ENCODE measurements around the gene ATXN3L.
"Not testable (repeated sequence)": the region's sequence is repeated elsewhere in the genome, so short reads cannot be mapped to it uniquely, and the experiment has no call there.

Gene ATXN3L

DNA sequence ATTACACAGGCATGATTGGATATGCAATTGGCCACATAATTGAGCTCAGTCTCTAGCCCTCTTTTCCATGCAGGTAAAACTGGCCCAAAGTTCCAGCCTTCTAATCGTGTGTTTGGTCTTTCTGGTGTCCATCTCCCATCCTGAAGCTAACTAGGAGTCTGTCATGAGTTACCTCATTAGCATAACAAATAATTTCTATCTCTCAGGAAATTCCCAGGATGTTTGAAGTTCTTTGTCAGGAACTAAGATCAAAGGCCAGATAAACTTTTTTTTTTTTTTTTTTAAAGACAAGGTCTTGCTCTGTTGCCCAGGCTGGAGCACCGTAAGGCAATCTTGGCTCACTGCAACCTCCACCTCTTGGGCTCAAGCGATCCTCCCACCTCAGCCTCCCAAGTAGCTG is 15.8 kb downstream of the ATXN3L start:
- DNase-seq: no peak

DNA sequence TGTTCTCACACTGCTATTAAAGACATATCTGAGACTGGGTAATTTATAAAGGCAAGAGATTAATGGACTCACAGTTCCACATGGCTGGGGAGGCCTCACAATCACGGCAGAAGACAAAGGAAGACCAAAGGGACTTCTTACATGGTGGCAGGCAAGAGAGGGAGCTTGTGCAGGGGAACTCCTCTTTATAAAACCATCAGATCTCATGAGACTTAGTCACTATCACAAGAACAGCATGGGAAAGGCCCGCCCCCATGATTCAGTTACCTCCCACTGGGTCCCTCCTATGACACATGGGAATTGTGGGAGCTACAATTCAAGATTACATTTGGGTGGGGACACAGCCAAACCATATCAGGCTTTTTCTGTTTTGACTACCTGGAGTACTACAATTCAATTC is 16.6 kb downstream of the ATXN3L start:
- not testable (repeated sequence) for DNase-seq

DNA sequence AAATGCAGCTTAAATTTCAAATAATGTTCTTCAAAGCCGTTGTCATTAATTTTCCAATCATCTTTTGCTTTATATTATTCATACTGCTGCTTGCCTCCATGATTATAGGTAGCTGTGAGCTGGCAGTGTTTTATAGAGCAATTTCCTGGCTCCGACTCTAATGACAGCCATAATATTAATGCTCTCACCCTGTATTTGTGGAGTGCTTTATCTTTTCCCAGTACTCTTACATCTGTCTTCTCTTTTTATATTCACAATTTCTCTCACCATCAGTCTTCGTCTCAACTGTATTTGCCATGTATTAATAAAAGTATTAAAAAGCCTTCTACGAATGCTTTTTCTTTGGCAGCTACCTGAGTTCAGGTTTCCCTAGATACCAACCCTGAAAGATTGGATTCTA is 21.0 kb downstream of the ATXN3L start:
- no peak for DNase-seq

DNA sequence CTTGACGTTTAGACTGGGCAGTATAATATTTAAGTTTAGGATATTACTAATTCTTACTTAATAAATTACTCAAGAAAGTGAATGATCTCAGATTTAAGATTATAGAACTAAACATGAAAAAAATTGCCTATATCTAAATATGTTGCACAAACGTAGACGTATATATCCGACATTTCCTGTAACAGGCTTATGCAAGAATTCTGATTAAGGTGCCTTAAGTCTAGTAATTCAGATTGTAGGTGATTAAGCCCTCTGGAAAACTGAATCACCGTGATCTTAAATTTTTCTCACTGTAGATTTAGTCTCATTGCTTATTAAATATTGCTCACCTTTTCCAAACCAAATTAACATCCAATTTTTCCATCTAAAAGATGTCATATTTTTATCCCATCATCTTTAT is 24.0 kb downstream of the ATXN3L start:
- no peak for DNase-seq

DNA sequence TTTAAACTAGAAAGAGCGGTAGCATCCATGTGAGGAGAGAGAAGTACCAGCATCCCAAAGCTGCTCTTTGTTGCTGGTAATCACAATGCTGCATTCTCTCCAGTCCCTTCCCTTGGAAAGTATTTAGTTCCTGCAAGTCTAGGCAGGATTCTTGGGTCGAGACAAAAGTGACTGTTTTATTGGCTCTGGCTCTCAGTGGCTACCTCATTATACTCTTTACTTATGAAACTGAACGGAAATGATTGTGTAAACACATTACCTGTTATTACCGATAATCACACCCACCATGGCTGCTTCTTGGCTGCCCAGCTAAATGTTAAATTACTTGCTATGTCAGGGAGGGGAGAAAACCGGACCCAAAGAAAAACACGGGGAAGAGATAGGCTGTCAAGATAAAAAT is 26.2 kb downstream of the ATXN3L start:
- no peak for DNase-seq

DNA sequence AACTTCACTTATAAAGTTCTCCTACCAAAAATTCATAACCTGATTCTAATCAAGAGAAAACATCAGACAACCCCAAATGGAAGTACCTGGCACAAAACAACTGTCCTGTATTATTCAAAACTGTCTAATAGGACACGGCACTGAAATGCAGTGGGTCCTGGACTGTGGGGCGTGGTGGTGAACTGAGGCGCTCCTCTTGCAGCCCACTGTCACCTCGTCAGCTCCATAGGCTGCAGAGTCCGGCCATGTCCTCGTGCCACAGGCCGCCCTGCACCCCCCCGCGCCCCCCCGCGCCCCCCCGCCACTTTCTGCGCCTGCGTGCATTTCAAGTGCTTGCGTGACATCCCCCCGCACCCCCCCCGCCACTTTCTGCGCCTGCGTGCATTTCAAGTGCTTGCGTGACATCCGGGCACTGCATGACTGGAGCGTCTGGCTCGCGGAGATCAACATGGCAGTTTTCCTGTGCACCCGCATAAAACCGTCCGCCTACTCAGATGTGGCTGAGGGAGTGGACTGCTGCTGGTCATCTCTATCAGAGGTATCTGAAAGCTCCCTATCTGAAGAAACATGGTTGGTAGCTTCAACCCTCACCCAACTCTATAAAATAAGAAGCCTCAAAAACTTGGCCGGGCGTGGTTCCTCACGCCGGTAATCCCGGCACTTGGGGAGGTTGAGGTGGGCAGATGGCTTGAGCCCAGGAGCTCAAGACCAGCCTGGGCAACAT is 28.8 kb downstream of the ATXN3L start:
- DNase-seq: no peak

DNA sequence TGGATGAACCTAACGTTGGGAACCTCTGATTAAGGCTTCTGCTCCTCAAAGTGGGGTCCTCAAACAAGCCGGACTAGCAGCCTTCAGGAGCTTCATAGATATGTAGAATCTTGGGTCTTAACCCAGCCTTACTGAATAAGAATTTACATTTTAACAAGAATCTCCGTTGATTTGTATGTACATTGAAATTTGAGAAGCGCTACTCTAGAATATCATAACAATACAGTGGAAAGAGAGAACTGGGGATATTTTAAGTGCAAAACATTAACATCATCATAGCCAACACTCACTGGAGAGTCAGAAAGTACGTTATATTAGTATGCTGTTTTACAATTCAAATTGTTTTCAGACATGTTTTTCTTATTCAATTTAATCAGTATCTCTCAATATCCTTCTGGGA is 31.2 kb downstream of the ATXN3L start:
- DNase-seq: no peak

DNA sequence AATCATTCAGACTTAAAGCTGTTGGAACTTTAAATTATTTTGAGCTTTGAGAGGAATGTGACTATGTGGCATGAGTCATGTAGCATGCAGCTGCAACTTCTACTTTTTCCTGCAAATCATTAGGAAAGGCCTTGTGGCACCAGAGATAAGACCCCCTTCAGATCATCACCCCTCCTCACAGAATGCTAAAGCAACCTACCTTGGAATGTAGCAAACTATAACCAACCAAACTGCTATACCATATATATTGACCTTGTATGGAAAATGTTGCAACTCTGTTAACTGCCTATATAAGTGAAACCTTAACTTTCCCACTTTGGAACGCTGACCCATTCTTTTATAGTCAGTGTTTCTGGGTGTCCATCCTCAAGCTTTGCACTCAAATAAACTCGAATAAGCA is 32.0 kb downstream of the ATXN3L start:
- DNase-seq: no peak

DNA sequence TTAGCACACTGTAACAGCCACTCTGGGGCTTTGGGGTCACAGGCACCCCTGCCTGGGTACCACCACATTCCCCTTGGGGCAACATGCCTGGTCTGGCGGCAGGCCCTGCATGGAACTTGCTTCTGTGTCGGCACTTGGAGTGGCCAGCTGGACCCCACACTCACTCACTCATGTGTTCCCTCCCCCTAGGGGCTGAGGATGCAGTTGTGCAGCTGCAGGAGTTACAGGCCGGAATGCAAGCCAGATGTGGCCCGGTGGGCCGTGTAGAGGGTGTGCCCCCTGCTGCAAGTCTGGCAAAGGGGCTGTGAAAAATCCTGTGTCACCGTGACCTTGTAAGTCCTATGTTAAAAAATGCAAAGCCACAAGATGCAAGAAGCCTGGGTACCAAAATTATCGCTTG is 34.2 kb downstream of the ATXN3L start:
- DNase-seq: no peak

DNA sequence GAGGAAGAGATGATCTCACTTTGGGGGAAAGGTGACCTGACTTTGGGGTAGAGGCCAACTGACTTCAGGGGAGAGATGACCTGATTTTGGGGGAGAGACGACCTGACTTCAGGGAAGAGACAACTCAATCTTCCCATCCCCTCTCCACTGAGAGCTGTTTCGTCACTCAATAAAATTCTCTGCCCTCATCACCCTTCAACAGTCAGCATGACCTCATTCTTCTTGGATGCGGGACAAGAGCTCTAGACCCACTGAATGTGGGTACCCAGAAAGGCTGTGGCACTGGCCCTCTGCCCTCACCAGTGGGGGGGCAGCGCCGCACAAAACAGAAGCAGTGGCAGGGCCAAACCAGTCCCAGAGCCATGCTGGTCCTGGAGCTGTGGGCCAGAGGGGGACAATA is 34.6 kb downstream of the ATXN3L start:
- no peak for DNase-seq

DNA sequence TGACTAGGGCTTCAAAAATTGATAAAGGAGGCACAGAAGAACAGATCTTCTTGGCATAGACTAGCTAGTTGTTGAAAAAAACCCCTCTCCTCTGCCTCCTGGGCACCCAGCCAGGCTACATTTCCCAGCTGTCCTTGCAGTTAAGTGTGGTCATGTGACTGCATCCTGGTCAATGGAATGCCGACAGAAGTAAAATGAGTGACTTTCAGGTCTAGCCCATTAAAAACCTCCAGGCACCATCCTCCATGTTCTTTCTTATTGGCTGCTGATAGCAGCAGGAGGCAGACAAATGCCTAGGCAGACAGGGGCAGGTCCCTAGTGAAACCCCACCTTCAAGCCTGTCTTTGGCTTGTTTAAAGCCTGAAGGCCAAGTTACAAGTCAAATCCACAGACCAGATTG is 35.3 kb downstream of the ATXN3L start:
- no peak for DNase-seq

DNA sequence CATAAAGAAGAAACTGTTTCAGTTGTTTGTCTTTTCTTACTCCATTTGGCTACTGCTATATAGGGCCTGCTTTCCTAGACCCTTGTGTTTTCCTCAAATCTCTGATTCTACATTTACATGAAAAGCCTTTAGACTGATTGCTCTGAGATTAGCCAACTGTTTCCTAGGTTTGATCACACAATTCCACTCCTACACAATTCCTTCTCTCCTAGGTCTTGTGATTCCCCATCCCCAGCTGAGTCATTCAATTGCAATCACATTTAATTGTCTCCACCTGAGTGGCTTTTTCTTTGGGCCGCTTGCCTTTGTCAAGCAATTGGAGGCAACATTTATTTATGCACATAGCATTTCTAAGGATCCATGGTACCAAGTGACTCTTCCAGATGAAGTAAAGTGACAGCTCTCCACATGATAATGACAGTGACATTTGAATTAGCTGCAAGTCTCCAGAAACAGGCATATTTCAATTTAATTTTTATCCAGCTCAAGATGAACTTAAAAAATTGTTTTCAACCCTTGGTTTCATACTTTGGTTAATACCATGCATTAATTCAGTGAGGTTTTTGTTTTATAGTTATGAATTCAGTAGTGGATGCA is 35.8 kb downstream of the ATXN3L start:
- no peak for DNase-seq

DNA sequence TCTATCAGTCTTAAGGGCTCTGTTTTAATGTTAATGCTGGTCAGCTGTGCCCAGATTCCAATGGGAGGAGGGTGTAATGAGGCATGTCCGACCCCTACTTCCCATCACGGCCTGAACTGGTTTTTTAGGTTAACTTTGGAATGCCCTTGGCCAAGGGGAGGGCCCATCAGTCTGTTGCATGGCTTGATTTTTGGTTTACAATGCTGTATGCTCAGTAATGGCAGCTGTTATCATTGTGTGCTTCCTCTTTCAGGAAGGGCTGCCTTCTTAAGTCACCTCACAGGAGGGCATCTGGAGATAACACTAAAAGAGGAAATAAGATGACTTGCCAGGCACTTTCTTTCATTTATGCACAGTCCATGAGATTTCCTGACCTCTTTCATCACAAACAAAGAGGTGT is 36.3 kb downstream of the ATXN3L start:
- no peak for DNase-seq

DNA sequence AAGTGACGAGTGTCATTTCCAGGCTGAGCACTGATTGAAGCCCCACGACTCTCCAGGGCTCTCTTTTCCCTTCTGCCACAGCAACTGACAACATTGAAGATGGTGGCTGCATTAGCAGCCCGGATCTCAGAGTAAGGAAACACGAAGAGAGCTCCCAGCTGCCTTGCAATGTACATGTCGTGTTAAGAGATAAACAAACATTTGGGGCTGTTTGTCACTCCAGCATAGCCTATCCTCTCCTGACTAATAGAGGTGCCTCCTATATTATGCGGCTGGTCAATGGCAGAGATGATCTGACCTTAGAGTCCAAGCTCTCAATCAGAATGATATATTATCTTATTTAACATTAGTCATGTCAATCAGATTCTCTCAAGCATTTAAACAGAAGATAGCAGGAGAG is 38.6 kb downstream of the ATXN3L start:
- DNase-seq: no peak

DNA sequence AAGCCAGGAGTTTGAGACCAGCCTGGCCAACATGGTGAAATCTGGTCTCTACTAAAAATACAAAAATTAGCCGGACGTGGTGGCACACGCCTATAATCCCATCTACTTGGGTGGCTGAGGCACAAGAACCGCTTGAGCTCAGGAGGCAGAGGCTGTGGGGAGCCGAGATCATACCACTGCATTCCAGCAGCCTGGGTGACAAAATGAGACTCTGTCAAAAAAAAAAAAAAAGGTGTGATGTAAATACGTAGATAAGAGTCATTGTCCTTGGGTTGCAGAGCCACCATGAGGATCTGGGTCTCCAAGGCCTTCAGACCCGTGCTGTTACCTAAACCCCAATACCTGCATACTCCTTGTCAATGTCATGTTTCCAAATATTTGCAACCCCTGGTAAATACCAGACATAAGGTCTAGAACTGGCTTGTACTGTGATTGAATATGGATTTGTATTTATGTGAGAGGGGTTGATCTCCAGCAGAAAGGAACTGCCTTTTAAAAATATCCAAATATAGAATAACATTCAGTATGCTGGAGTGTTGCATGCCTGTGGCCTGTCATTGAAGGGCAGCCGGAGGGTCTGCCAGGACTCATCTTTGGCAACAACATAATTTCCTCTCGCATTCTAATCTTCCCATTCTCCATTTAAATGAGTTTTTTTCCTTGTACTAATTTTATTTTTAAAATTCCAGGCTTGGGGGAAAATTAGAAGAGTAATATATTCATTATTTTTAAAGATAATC is 40.4 kb downstream of the ATXN3L start:
- DNase-seq: no peak

DNA sequence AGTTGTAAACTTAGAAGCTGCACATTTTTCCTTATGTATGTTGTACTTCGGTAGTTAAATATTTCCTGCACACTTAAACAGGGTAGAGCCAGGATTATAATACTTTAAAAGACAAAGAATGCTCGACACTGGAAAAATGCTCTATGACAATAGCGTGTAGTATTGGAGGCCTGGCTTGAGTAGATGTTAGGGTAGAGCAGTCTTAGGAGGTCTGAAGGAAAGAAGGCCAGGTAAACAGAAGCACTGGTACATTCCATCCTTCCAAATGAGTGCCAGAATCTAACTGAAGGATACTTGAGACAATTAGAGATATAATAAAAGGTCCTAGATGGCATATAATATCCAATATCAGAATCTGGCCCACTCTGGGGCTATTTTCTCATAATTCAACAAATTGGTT is 42.3 kb downstream of the ATXN3L start:
- no peak for DNase-seq

DNA sequence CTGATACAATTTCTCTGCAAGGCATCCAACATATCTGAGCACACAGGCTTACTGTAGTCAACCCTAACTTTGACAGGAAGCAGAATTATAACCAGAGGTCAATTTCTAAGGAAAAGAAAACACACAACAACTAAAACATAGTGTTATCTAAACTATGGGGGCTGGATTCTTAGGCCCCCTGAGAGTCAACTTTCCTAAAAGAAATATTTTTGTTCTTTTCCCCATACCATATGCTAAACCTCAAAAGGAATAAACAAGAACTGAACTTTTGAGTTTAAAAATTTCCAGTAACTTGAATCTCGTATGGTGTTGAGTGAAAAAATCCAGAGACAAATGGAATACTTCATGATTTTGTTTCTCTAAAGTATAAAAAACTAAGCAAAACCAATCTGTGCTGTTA is 42.9 kb downstream of the ATXN3L start:
- DNase-seq: no peak

DNA sequence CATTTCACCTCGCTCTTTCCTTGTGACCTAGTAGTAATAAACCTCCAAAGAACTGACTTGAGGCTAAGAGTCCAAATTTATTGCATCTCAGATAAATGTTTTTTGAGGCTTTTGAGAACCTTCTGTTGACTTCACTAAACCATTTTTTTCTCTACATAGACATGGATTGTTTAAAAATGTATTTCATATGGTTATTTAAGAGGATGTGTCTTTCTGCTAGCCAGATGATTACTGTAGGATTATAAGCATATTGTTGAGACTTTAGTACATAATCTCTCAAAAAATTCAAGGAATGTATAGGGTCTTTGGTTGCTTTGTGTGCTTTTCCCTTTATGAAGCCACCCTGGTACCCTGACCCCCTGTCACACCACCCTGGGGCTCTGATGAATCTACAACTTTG is 44.8 kb downstream of the ATXN3L start:
- DNase-seq: no peak

DNA sequence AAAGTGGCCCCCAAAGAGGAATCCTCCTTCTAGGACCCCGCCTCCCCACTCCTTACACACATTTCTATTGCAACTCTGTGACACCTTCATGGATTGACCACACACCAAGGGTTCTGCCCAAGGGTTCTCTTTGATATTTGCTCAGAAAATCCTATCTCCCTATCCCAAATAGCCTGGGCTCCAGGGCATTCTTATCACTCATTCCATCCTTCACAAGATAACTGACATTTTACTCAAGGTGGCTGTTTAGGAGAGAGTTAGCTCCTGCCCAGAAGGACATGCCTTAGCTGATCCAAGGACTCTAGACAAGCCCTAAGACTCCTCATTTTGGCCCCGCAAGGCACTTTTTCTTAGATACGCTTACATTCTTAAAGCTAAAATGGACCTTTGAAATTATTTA is 47.4 kb downstream of the ATXN3L start:
- no peak for DNase-seq

DNA sequence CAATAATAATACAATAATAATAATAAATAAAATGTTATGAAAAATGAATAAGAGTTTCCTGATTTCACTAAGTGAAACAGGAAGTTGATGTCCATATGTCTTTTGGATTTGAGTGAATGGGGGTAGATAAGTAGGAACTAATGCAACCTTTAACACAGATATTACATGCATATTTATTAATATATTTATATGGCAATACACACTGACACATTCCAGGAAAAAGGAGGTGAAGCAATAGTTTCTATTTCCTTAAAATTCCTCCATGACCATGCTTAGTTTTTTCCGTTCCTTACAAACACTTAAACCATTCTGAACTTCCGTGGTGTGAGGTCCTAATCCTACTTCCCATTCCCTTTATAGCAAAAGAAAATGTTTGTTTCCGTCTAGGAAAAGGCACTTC is 48.3 kb downstream of the ATXN3L start:
- no peak for DNase-seq

DNA sequence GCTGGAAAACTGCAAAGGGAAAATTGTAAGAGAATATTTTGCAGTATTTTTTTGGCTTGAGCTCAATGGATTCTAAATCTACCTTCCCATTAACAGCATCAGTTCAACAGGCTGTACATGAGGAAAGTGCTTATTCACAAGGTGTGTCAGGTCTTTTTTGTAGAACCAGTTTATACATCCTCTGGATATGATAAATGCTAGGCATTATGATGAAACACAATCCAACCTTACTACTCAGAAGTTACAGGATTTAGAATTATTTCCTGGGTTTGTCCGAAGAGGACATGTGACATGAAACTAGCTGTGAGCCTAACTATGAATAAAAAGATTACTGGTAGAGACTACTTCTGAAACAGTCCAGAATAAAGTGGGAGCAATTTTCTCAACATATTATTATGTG is 49.5 kb downstream of the ATXN3L start:
- no peak for DNase-seq

DNA sequence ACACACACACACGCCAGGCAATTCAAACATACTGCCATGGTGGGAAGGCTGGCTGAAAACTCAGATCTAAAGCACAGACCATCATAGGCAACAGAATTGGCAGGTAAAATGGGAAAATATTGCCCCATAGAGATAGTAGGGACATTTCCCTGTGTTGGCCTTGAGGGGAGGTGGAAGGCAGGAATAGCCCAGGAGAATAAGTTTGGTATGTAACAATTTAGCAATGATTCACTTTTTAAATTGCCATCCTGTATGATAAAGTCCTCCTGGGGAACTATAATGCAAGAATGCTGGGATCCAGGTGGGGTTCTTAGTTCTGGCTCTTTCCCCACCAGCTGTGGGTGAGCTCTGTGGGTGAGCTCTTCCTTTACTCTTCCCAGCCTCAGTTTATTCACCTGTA is 51.0 kb downstream of the ATXN3L start:
- DNase-seq: no peak
